Liver (tissue), 3 donors: ENCODE data around the gene RADIL.
A peak's percentile ranks its signal among the peaks of the same experiment; 100 is the strongest.

Source experiments
- JUND ChIP-seq, 2 donors: IDR thresholded peaks; 2 replicates each; pipeline ENCODE4 v1.6.1; 2016; ENCODE audit warnings: antibody characterized with exemption in 2 of 2
- NR2F2 ChIP-seq: IDR thresholded peaks from 2 replicates; pipeline ENCODE4 v1.6.1; 2016; ENCODE audit warnings: antibody characterized with exemption
- TAF1 ChIP-seq: conservative IDR thresholded peaks from 2 replicates; pipeline ENCODE4 v1.6.1; 2016; ENCODE audit warnings: antibody characterized with exemption, mild to moderate bottlenecking
- TF ChIP-seq, protein P1 (sequence below): fragments of 150-350 bp; IDR thresholded peaks from 2 replicates; pipeline ENCODE4 v1.5.1; 2017; ENCODE audit warnings: improper control_type of control experiment, low read depth, low read length; ENCODE audit not compliant: missing input control
- TF ChIP-seq, protein P2 (sequence below): IDR thresholded peaks from 2 replicates; pipeline ENCODE4 v1.6.1; 2016; ENCODE audit warnings: antibody characterized with exemption
- TF ChIP-seq, protein P3 (sequence below): IDR thresholded peaks from 2 replicates; pipeline ENCODE4 v1.6.1; 2016; ENCODE audit warnings: antibody characterized with exemption, mild to moderate bottlenecking
- TF ChIP-seq, protein P4 (sequence below): IDR thresholded peaks from 2 replicates; pipeline ENCODE4 v1.6.1; 2016; ENCODE audit warnings: antibody characterized with exemption
- donor health status: healthy.
- donor health status: healthy.

DNA sequence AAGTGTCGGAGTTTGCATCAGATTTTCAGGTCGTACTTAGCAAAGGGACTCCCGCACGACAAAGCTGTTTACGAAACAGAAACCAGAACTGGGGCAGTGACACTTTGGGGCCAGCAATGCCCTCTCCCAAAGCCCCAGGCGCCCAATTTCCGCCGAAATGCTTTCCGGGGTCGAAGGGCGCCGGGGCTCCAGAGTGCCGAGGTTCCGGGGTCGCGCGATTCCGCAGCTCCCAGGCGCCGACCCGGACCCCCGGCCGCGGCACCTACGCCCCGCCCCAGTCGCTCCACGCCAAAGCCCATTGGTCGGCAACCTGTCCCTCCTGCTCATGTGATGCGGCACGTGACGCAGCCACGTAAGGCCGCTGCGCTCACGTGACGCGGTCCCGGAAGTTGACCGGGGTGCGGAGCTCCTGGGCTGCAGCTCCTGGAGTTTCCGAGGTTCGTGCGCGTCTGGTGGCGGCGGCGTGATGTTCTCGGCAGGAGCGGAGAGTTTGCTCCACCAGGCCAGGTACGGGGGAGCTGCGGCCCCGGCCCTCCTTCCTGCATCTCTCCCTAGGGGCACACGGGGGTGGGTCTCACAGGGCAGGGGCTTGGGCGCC lies 108.2 kb downstream of the RADIL start, which contains the start of gene AP5Z1:
- TF ChIP-seq, protein P1, sequence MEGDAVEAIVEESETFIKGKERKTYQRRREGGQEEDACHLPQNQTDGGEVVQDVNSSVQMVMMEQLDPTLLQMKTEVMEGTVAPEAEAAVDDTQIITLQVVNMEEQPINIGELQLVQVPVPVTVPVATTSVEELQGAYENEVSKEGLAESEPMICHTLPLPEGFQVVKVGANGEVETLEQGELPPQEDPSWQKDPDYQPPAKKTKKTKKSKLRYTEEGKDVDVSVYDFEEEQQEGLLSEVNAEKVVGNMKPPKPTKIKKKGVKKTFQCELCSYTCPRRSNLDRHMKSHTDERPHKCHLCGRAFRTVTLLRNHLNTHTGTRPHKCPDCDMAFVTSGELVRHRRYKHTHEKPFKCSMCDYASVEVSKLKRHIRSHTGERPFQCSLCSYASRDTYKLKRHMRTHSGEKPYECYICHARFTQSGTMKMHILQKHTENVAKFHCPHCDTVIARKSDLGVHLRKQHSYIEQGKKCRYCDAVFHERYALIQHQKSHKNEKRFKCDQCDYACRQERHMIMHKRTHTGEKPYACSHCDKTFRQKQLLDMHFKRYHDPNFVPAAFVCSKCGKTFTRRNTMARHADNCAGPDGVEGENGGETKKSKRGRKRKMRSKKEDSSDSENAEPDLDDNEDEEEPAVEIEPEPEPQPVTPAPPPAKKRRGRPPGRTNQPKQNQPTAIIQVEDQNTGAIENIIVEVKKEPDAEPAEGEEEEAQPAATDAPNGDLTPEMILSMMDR: no peak
- TF ChIP-seq, protein P2, sequence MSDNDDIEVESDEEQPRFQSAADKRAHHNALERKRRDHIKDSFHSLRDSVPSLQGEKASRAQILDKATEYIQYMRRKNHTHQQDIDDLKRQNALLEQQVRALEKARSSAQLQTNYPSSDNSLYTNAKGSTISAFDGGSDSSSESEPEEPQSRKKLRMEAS: no peak
- TF ChIP-seq, protein P3, sequence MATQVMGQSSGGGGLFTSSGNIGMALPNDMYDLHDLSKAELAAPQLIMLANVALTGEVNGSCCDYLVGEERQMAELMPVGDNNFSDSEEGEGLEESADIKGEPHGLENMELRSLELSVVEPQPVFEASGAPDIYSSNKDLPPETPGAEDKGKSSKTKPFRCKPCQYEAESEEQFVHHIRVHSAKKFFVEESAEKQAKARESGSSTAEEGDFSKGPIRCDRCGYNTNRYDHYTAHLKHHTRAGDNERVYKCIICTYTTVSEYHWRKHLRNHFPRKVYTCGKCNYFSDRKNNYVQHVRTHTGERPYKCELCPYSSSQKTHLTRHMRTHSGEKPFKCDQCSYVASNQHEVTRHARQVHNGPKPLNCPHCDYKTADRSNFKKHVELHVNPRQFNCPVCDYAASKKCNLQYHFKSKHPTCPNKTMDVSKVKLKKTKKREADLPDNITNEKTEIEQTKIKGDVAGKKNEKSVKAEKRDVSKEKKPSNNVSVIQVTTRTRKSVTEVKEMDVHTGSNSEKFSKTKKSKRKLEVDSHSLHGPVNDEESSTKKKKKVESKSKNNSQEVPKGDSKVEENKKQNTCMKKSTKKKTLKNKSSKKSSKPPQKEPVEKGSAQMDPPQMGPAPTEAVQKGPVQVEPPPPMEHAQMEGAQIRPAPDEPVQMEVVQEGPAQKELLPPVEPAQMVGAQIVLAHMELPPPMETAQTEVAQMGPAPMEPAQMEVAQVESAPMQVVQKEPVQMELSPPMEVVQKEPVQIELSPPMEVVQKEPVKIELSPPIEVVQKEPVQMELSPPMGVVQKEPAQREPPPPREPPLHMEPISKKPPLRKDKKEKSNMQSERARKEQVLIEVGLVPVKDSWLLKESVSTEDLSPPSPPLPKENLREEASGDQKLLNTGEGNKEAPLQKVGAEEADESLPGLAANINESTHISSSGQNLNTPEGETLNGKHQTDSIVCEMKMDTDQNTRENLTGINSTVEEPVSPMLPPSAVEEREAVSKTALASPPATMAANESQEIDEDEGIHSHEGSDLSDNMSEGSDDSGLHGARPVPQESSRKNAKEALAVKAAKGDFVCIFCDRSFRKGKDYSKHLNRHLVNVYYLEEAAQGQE: peak; percentile 78
- TF ChIP-seq TAF1 (no peak), NR2F2 (peak; percentile 66), JUND (IDR thresholded peaks at IDR 0.05) (no peak)
- TF ChIP-seq, protein P4, sequence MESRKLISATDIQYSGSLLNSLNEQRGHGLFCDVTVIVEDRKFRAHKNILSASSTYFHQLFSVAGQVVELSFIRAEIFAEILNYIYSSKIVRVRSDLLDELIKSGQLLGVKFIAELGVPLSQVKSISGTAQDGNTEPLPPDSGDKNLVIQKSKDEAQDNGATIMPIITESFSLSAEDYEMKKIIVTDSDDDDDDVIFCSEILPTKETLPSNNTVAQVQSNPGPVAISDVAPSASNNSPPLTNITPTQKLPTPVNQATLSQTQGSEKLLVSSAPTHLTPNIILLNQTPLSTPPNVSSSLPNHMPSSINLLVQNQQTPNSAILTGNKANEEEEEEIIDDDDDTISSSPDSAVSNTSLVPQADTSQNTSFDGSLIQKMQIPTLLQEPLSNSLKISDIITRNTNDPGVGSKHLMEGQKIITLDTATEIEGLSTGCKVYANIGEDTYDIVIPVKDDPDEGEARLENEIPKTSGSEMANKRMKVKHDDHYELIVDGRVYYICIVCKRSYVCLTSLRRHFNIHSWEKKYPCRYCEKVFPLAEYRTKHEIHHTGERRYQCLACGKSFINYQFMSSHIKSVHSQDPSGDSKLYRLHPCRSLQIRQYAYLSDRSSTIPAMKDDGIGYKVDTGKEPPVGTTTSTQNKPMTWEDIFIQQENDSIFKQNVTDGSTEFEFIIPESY: no peak
